ENCODE results near the gene ATP1A4. TPM values are rescaled to one million over a fixed set of nuclear protein-coding genes. Genes with fewer than 3 reads are reported as not detected.

The ATP1A4 gene
- total RNA-seq, 1 experiment from 2014 or later, result not detected

- ATAC-seq (no peak; the same call in 1 of the 2 replicates), DNase-seq (ENCODE audit: low read depth, low spot score) (no peak)
- intact Hi-C loops (cut with micrococcal nuclease; ENCODE audit: unreplicated experiment), result no loop called here
- no TSS peak for BruUV-seq (replicated peaks)
- no peak overlapping the region for H3K27ac ChIP-seq (ENCODE audit: low read length)
- no peaks in the 10 kb centered on the region for H3K27me3 ChIP-seq (ENCODE audit: control insufficient read depth, insufficient read depth, low read length)
- H3K4me1 ChIP-seq (ENCODE audit: control insufficient read depth, insufficient read depth, low read length), result no peaks in the 10 kb centered on the region
- in situ Hi-C loops (cut with HindIII; ENCODE audit: low pct_unique_long_range_greater_than_20kb, low sequenced_read_pairs), result no loop called here
- no peak overlapping the region for H3K4me3 ChIP-seq (ENCODE audit: low read depth in 2 of 2, low read length in 2 of 2)
- no peaks in the 10 kb centered on the region for H3K9me3 ChIP-seq (ENCODE audit: control insufficient read depth, insufficient read depth, low read depth, low read length)
- no peaks in the 10 kb centered on the region for H3K36me3 ChIP-seq (ENCODE audit: control insufficient read depth, insufficient read depth, low read length)
- POLR2A ChIA-PET, result no interaction called here
- CTCF ChIA-PET, result no interaction called here
- TF ChIP-seq REST (IDR thresholded peaks at IDR 0.05; ENCODE audit: insufficient read depth in 1 of 2, low read depth in 2 of 2, low read length in 1 of 2), result no peak
- TF ChIP-seq POLR2AphosphoS5 (IDR thresholded peaks at IDR 0.05; ENCODE audit: low read depth, low read length), result no peak
- TF ChIP-seq SIN3A (IDR thresholded peaks at IDR 0.05; ENCODE audit: borderline replicate concordance, insufficient read depth, low read depth, low read length), result no peak
- no peak for TF ChIP-seq CTCF (IDR thresholded peaks at IDR 0.05)
- TF ChIP-seq TCF7L2 (IDR thresholded peaks at IDR 0.05; ENCODE audit: low read depth, low read length), result no peak
These were observed 14.5 kb upstream of the ATP1A4 start for GRCh38 chr1:160136926-160137200.

GRCh38 chr1:160137216-160137862, 14.1 kb upstream of the ATP1A4 start:
- CTCF ChIA-PET, result no interaction called here
- no peak overlapping the region for H3K4me3 ChIP-seq (ENCODE audit: low read depth in 2 of 2, low read length in 2 of 2)
- in situ Hi-C loops (cut with HindIII; ENCODE audit: low pct_unique_long_range_greater_than_20kb, low sequenced_read_pairs), result no loop called here

More at GRCh38 chr1:160137216-160137862, 14.1 kb upstream of the ATP1A4 start:
- Histone ChIP-seq H3K27me3 (ENCODE audit: control insufficient read depth, insufficient read depth, low read length) (0 out of 2 replicates have a peak, but pooled peaks cover 2% of the 10 kb centered on the region), H3K36me3 (ENCODE audit: control insufficient read depth, insufficient read depth, low read length) (no peaks in the 10 kb centered on the region), H3K27ac (ENCODE audit: low read length) (no peak overlapping the region), H3K4me1 (ENCODE audit: control insufficient read depth, insufficient read depth, low read length) (no peaks in the 10 kb centered on the region), H3K9me3 (ENCODE audit: control insufficient read depth, insufficient read depth, low read depth, low read length) (no peaks in the 10 kb centered on the region)
- DNase-seq (ENCODE audit: low read depth, low spot score) (no peak), ATAC-seq (no peak)
- BruUV-seq (replicated peaks), result no TSS peak
- intact Hi-C loops (cut with micrococcal nuclease; ENCODE audit: unreplicated experiment), result no loop called here
- POLR2A ChIA-PET, result no interaction called here
- no peak for TF ChIP-seq SIN3A (IDR thresholded peaks at IDR 0.05; ENCODE audit: borderline replicate concordance, insufficient read depth, low read depth, low read length)
- TF ChIP-seq CTCF (IDR thresholded peaks at IDR 0.05), result no peak
- no peak for TF ChIP-seq POLR2AphosphoS5 (IDR thresholded peaks at IDR 0.05; ENCODE audit: low read depth, low read length)
- no peak for TF ChIP-seq REST (IDR thresholded peaks at IDR 0.05; ENCODE audit: insufficient read depth in 1 of 2, low read depth in 2 of 2, low read length in 1 of 2)
- no peak for TF ChIP-seq TCF7L2 (IDR thresholded peaks at IDR 0.05; ENCODE audit: low read depth, low read length)

All from Panc1 (cell line).